ENCODE measurements around the gene CD37. TPM values are rescaled to one million over a fixed set of nuclear protein-coding genes. Genes with fewer than 3 reads are reported as not detected.
A peak's percentile ranks its signal among the peaks of the same experiment; 100 is the strongest.
"Not testable (repeated sequence)": the region's sequence is repeated elsewhere in the genome, so short reads cannot be mapped to it uniquely, and the experiment has no call there.

Gene CD37
- total RNA-seq, 2 experiments from 2014 or later, result 126 to 177 TPM

GRCh38 chr19:49309087-49309486 lies 26.1 kb upstream of the CD37 start:
- Mint-ChIP-seq H3K27me3 (no peaks in the 10 kb centered on the region), H3K4me3 (no peak overlapping the region), H3K4me1 (no peaks in the 10 kb centered on the region), H3K9me3 (ENCODE audit: low read depth) (no peaks in the 10 kb centered on the region), H3K36me3 (no peaks in the 10 kb centered on the region), H3K27ac (no peak overlapping the region)
- no peak for DNase-seq
- CTCF ChIA-PET, result interaction anchor here (1.5 kb wide), 1 partner anchor 10 kb away, joined by 3 read pairs; no protein-coding TSS in a partner anchor
- ATAC-seq, result no peak

DNA sequence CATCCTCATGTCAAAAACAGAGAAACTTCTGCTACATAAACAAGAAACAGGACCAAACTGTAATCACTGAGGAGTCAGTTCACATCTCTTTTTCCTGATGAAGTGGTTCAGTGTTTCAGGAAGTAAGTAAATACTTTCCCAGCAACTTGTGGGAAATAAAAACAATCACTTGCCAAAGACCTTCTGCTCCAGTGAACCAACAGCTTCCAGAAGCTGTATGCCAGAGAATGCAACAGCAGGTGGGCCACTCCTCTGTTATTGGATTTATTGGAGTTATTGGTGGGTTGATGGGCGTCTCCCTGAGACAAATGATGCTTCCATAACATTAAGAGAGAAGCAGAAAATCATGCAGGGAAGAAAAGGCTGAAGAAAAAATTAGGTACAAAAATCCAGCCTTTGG lies 20.1 kb upstream of the CD37 start:
- H3K4me3 Mint-ChIP-seq, result no peak overlapping the region
- no peak overlapping the region for H3K27ac Mint-ChIP-seq
- DNase-seq (no peak), ATAC-seq (no peak)
- peaks cover 11% of the 10 kb centered on the region for H3K9me3 Mint-ChIP-seq (ENCODE audit: low read depth)
- H3K4me1 Mint-ChIP-seq, result peaks cover 4% of the 10 kb centered on the region
- H3K36me3 Mint-ChIP-seq, result peaks cover 23% of the 10 kb centered on the region
- CTCF ChIA-PET, result interaction anchor here (0.6 kb wide), 1 partner anchor 732 kb away, joined by 6 read pairs; no protein-coding TSS in a partner anchor
- no peaks in the 10 kb centered on the region for H3K27me3 Mint-ChIP-seq

GRCh38 chr19:49316284-49316683 lies 18.9 kb upstream of the CD37 start:
- DNase-seq, result no peak
- H3K4me1 Mint-ChIP-seq, result peaks cover 4% of the 10 kb centered on the region
- ATAC-seq, result no peak
- CTCF ChIA-PET, result no interaction called here
- H3K4me3 Mint-ChIP-seq, result no peak overlapping the region
- H3K27ac Mint-ChIP-seq, result no peak overlapping the region
- peaks cover 11% of the 10 kb centered on the region for H3K9me3 Mint-ChIP-seq (ENCODE audit: low read depth)
- H3K27me3 Mint-ChIP-seq, result no peaks in the 10 kb centered on the region
- H3K36me3 Mint-ChIP-seq, result peaks cover 28% of the 10 kb centered on the region

GRCh38 chr19:49318296-49318695 lies 16.9 kb upstream of the CD37 start:
- H3K27ac Mint-ChIP-seq, result no peak overlapping the region
- CTCF ChIA-PET, result interaction anchor here (1.2 to 1.6 kb wide), 2 partner anchors 17 to 46 kb away, joined by 3 to 12 read pairs; no protein-coding TSS in a partner anchor
- peaks cover 32% of the 10 kb centered on the region for H3K36me3 Mint-ChIP-seq
- H3K9me3 Mint-ChIP-seq (ENCODE audit: low read depth), result peaks cover 11% of the 10 kb centered on the region
- DNase-seq (no peak), ATAC-seq (no peak)
- peaks cover 4% of the 10 kb centered on the region for H3K4me1 Mint-ChIP-seq
- H3K4me3 Mint-ChIP-seq, result no peak overlapping the region
- H3K27me3 Mint-ChIP-seq, result no peaks in the 10 kb centered on the region

- ATAC-seq (no peak), DNase-seq (peak; percentile 36)
- CTCF ChIA-PET, result interaction anchor here (0.6 to 2.4 kb wide), 3 partner anchors 24 to 120 kb away, joined by 4 to 10 read pairs (median 6); no protein-coding TSS in a partner anchor
- Mint-ChIP-seq H3K36me3 (peaks cover 18% of the 10 kb centered on the region), H3K4me1 (peaks cover 22% of the 10 kb centered on the region), H3K27ac (no peak within 1 kb of the TSS), H3K27me3 (no peaks in the 10 kb centered on the region), H3K9me3 (ENCODE audit: low read depth) (no peaks in the 10 kb centered on the region), H3K4me3 (no peak within 1 kb of the TSS)
These were observed 10.2 kb upstream of the CD37 start, which contains the start of gene SLC6A16 for GRCh38 chr19:49324801-49325576. TSS of gene SLC6A16 (minus strand) at chr19:49325191. CDS start at chr19:49311347, 13,844 bp downstream.

DNA sequence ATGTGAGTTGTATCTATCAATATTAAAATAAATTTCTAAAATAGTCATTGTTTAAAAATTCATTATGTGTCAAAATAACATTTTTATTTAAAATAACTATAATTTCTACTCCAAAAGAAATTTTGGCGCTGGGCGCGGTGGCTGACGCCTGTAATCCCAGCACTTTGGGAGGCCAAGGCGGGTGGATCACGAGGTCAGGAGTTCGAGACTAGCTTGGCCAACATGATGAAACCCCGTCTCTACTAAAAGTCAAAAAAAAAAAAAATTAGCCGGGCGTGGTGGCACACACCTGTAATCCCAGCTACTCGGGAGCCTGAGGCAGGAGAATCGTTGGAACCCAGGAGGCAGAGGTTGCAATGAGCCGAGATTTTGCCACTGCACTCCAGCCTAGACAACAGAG lies 9.4 kb upstream of the CD37 start:
- not testable (repeated sequence) for H3K27ac Mint-ChIP-seq; DNase-seq; H3K9me3 Mint-ChIP-seq (ENCODE audit: low read depth); ATAC-seq; H3K4me3 Mint-ChIP-seq; H3K27me3 Mint-ChIP-seq
- H3K36me3 Mint-ChIP-seq, result peaks cover 19% of the 10 kb centered on the region
- CTCF ChIA-PET, result interaction anchor here (1.1 to 2.4 kb wide), 3 partner anchors 21 to 100 kb away, joined by 3 to 10 read pairs (median 6); no protein-coding TSS in a partner anchor
- H3K4me1 Mint-ChIP-seq, result peaks cover 28% of the 10 kb centered on the region

- CTCF ChIA-PET, result interaction anchor here (1.1 to 2.4 kb wide), 3 partner anchors 21 to 100 kb away, joined by 3 to 10 read pairs (median 6); no protein-coding TSS in a partner anchor
- H3K4me3 Mint-ChIP-seq, result no peak overlapping the region
These were observed 9.0 kb upstream of the CD37 start for GRCh38 chr19:49326165-49326704.

DNA sequence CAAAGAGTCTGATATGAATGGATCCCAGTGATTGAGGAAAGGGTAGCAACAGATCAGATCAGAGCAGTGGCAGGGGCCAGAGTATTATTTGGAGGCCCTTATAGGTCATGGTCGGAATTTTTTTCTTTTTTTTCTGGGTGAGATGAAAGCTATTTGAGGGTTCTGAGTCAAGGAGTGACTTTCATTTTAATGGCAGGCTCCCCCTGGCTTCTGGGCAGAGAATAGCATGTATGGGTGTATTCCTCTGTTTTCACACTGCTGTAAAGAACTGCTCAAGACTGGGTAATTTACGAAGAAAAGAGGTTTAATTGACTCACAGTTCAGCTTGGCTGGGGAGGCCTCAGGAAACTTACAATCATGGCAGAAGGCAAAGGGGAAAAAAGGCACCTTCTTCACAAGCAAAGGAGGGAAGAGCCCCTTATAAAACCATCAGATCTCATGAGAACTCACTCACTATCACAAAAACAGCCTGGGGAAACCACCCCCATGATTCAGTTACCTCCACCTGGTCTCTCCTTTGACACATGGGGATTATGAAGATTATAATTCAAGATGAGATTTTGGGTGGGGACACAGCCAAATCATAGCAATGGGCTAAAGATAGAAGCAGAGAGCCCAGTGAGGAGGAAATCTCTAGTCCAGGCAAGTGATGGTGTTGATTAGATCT lies 7.2 kb upstream of the CD37 start:
- Mint-ChIP-seq H3K27ac (peak overlapping the region; percentile 42), H3K9me3 (ENCODE audit: low read depth) (no peaks in the 10 kb centered on the region), H3K4me3 (no peak overlapping the region), H3K4me1 (peaks cover 45% of the 10 kb centered on the region), H3K36me3 (peaks cover 17% of the 10 kb centered on the region), H3K27me3 (no peaks in the 10 kb centered on the region)
- CTCF ChIA-PET, result interaction anchor here (0.6 to 1.6 kb wide), 12 partner anchors 9 to 520 kb away, joined by 3 to 9 read pairs (median 4); no protein-coding TSS in a partner anchor
- ATAC-seq (peak; percentile 35), DNase-seq (peak; percentile 71)

More at GRCh38 chr19:49326165-49326704, 9.0 kb upstream of the CD37 start:
- Mint-ChIP-seq H3K36me3 (peaks cover 22% of the 10 kb centered on the region), H3K27ac (no peak overlapping the region), H3K9me3 (ENCODE audit: low read depth) (no peaks in the 10 kb centered on the region), H3K27me3 (no peaks in the 10 kb centered on the region), H3K4me1 (peaks cover 32% of the 10 kb centered on the region)
- ATAC-seq, result no peak
- DNase-seq, result no peak

- CTCF ChIA-PET, result interaction anchor here (1.2 to 1.6 kb wide), 3 partner anchors 13 to 107 kb away, joined by 4 to 5 read pairs (median 5); no protein-coding TSS in a partner anchor
- Mint-ChIP-seq H3K36me3 (peaks cover 17% of the 10 kb centered on the region), H3K4me1 (peaks cover 51% of the 10 kb centered on the region), H3K27me3 (no peaks in the 10 kb centered on the region), H3K27ac (no peak overlapping the region), H3K9me3 (ENCODE audit: low read depth) (no peaks in the 10 kb centered on the region), H3K4me3 (no peak overlapping the region)
- DNase-seq (peak; percentile 12), ATAC-seq (no peak)
These were observed 6.5 kb upstream of the CD37 start for GRCh38 chr19:49328741-49329140.

DNA sequence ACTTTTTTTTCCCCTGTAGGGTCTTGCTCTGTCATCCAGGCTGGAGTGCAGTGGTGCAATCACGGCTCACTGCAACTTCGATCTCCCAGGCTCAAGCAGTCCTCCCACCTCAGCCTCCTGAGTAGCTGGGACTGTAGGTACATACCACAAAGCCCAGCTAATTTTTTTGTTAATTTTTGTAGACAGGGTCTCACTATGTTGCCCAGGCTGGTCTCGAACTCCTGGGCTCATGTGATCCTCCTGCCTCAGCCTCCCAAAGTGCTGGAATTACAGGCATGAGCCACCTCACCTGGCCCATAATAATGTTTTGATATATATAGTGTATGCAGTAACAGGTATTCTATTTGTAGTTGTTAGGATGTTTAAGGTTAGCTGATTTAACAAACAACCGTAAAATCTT lies 4.0 kb upstream of the CD37 start:
- not testable (repeated sequence) for H3K4me3 Mint-ChIP-seq; H3K27me3 Mint-ChIP-seq; ATAC-seq; H3K9me3 Mint-ChIP-seq (ENCODE audit: low read depth)
- peaks cover 17% of the 10 kb centered on the region for H3K36me3 Mint-ChIP-seq
- H3K4me1 Mint-ChIP-seq, result peaks cover 65% of the 10 kb centered on the region
- DNase-seq, result peak; percentile 15
- H3K27ac Mint-ChIP-seq, result peak overlapping the region; percentile 54
- CTCF ChIA-PET, result interaction anchor here (0.5 to 1.5 kb wide), 7 partner anchors 9 to 142 kb away, joined by 3 to 6 read pairs (median 4); partner anchors contain the start of gene FLT3LG

DNA sequence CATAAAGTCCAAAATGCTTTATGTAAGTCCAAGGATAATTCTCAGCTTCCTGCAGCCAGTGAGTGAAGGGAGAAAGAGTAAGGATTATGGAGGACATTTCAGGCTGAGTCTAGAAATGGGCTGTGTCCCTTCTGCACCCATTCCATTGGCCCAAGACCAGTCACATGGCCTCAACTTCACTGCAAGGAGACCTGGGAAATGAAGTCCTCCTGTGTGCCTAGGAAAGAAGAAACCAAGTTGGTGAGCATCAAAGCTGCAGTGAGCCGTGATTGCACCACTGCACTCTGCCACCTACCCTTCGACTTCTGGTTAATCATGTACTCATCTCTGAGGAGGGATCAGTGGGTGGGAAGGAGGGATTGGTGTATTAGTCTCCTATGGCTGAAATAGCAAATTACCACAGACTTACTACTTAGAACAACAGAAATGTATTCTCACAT lies 3.6 kb upstream of the CD37 start:
- no peaks in the 10 kb centered on the region for H3K27me3 Mint-ChIP-seq
- DNase-seq, result peak; percentile 81
- H3K4me3 Mint-ChIP-seq, result no peak overlapping the region
- ATAC-seq, result peak; percentile 76
- H3K4me1 Mint-ChIP-seq, result peaks cover 67% of the 10 kb centered on the region
- CTCF ChIA-PET, result interaction anchor here (0.6 to 1.6 kb wide), 7 partner anchors 9 to 142 kb away, joined by 3 to 6 read pairs (median 3); partner anchors contain the start of gene FLT3LG
- H3K36me3 Mint-ChIP-seq, result peaks cover 17% of the 10 kb centered on the region
- H3K27ac Mint-ChIP-seq, result peak overlapping the region; percentile 54
- H3K9me3 Mint-ChIP-seq (ENCODE audit: low read depth), result no peaks in the 10 kb centered on the region

DNA sequence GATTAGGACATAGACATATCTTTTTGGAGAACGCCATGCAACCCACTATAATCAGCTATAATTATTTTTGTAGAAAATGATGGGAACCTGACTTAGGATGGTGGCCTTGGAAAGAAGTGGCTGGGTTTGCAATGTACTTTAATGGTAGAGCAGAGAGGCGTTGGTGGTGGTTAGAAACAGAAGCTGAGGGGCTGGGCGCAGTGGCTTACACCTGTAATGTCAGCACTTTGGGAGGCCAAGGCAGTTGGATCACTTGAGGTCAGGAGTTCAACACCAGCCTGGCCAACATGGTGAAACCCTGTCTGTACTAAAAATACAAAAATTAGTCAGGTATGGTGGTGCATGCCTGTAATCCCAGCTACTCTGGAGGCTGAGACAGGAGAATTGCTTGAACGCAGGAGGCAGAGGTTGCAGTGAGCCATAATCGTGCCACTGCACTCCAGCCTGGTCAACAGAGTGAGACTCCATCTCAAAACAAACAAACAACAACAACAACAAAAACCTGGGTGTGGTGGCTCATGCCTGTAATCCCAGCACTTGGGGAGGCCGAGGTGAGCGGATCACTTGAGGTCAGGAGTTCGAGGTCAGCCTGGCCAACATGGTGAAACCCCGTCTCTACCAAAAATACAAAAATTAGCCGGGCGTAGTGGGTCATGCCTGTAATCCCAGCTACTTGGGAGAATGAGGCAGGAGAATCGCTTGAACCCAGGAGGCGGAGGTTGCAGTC lies 2.4 kb upstream of the CD37 start:
- H3K4me1 Mint-ChIP-seq, result peaks cover 70% of the 10 kb centered on the region
- CTCF ChIA-PET, result interaction anchor here (1.5 to 1.7 kb wide), 4 partner anchors 10 to 108 kb away, joined by 3 to 5 read pairs (median 3); no protein-coding TSS in a partner anchor
- peaks cover 21% of the 10 kb centered on the region for H3K36me3 Mint-ChIP-seq

More for the DNA sequence above, 2.4 kb upstream of the CD37 start:
- H3K27me3 Mint-ChIP-seq; H3K9me3 Mint-ChIP-seq (ENCODE audit: low read depth); DNase-seq; ATAC-seq: not testable (repeated sequence)
- H3K27ac Mint-ChIP-seq, result peak overlapping the region; percentile 93
- H3K4me3 Mint-ChIP-seq, result peak overlapping the region; percentile 71
